ENCODE measurements around the gene RBFOX1.

RBFOX1 gene

DNA sequence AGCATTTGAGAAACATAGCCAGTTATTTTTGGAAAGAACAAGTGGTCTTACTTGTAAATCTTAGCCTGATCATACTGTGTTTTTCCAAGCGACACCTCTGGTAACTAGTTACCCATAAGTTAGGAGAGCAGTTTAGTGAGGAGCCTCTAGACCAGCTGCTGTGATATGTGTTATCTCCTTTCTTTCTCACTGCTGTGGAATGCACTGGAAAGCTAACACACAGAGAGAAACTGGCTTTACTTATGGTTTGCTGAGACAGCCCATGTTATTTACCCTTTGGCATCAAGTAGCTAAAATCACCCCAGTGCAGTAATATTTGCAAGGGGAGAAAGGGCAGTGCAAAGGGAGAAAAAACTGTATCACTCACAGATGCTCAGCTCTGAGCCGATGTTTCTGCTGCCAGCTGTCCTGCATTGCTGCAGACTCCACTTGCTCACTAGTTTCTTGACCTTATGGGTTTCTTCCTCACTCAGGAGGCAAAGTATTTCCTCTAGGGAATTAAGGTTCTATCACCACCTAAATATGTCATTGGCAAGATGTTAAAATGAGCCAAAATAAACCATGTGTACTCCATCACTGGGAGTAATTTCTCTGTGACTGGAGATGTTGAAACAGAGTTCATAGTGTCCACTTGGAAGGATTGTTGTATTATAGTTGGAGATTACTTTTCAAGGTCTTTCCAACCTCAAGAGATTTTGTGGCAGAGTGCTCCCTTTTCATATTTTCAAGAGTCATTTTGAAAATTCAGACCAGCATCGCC is 2.3 kb downstream of the RBFOX1 start:
- DNase-seq (ENCODE audit: low spot score) = no peak

DNA sequence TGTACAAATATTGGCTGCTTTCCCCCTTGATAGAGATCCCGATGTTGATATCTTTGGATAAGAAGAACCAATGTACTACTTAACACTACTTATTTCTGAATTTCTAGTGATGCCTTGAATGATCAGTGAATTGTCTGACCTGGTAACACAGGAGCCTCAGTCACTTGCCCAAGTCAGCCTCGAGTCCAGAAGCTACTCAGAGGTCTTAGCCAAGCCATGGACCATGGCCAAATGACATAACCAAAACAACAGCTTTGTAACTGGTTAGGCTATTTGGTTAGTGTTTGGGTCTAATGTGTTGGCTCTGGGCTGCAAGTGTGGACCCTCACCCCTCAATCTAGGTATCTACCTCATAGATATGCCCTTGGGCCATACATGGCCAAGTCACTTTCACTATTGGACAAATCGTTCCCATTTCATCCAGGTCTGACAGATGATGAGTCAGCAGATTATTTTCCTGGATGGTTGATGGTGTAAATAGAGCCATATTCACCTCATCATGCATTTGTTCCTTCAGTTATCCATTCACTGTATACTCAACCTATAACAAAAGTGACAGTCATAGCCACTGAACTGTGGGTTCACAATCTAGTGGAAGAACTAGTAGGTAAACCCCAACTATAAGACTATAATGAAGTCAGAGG is 3.5 kb downstream of the RBFOX1 start:
- DNase-seq (ENCODE audit: low spot score) = no peak

DNA sequence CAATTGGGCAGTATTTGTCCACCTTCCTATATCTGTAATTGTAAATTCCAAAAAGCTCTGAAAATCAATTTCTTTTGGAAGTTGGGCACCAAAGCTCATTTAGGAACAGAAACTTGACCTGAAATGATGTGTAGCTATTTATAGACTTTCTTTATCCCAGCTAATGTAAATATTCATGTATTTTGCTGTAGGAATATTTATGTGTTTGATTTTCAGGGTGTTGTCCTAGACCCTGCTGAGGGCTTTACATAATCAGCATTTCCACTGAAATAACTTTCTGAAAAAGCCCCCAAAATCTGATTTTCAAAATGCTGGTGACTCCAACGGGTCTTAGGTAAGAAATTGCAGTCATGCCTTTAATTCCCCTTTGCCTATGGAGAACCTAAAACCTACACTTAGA is 4.1 kb downstream of the RBFOX1 start:
- DNase-seq (ENCODE audit: low spot score) = no peak

DNA sequence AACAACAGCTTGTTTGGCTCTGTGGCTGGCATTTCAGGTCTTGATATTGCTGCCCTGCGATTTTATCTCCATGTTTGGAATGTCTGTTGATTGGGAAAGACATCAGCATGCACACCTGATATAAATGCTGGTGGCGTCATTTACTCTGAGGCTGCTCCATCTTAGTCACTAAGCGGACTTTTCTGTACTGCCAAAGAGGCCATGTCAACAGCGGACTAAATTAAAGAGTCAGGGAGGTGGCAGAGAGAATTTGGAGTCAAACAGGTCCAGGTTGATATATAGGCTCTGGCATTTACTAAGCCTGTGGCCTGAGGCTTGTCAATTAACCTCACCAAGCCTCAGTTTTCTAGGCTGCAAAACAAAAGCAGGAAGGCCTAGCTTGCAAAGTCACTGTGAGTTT is 6.2 kb downstream of the RBFOX1 start:
- no peak for DNase-seq (ENCODE audit: low spot score)

DNA sequence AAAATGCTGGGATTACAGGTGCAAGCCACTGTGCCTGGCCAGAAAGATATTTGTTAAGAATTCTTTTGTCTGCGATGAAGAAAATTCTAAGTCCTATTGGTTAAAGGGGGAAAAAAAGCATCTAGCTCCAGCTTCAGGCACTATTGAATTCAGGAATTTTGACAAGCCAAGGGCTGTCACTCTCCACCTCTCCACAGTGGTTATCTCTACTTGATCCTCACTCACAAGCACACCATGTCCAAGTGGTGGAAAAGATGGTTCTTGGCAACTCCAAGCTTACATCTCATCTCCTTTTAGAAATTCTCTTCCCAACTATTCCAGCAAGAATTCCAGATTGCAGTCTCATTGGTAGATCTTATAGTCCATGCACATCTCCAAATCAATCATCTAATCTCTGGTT is 7.1 kb downstream of the RBFOX1 start:
- DNase-seq (ENCODE audit: low spot score) = no peak

DNA sequence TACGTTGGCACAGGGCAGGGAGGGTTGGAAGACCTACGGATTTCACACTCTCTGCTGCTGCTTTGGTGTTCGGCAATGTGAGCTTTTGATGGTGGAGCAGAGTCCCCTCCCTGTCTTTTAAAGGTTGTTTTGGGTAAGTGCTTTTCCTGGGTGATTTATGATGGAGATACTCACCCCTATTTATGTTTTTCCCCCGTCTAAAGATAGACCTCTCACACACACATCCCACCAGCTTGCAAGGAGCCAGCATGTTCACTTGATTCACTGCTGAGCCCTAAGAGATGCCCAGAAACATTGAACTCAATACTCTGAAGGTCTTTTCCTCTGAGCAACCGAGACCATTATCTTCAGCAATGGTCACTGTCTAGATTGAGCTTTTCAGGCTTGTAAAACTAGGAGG is 8.3 kb downstream of the RBFOX1 start:
- DNase-seq (ENCODE audit: low spot score) = no peak

DNA sequence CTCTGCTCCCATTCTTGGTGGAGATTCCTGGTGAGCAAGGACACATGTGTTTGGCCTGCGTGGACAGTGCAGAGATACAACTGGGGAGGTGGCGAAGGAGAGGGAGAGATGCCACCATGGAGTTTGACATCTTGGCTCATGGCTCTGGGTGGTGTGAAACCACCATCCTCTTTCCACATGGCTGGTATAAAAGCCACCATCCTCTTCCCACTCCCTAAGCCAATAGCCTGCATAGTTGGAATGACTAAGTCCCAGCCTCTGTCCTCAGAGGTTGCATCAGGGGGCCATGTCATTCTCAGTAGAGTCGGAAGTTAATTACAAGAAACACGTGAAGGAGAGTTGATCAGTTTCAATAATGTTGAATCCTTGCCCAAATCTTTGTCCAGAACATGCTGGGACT is 10.0 kb downstream of the RBFOX1 start:
- DNase-seq (ENCODE audit: low spot score) = no peak

DNA sequence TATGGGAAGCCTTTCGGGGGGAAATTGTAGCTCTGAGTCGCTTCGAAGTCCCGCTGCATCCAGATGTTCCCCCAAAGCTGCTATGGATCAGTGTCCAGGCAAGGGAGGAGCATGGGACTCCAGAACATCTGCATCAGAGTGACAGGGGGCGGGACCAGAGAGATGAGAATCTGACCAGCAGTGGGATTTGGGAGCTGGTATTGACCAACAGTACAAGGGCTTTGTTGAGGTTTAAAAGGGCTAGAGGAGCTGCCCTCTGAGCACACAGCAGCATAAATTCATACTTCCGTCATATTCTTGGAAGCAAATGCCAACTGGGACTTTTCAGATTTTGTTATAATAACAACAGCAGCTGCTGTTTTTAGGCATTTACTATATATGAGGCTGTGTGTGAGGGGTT is 10.6 kb downstream of the RBFOX1 start:
- DNase-seq (ENCODE audit: low spot score) = no peak

DNA sequence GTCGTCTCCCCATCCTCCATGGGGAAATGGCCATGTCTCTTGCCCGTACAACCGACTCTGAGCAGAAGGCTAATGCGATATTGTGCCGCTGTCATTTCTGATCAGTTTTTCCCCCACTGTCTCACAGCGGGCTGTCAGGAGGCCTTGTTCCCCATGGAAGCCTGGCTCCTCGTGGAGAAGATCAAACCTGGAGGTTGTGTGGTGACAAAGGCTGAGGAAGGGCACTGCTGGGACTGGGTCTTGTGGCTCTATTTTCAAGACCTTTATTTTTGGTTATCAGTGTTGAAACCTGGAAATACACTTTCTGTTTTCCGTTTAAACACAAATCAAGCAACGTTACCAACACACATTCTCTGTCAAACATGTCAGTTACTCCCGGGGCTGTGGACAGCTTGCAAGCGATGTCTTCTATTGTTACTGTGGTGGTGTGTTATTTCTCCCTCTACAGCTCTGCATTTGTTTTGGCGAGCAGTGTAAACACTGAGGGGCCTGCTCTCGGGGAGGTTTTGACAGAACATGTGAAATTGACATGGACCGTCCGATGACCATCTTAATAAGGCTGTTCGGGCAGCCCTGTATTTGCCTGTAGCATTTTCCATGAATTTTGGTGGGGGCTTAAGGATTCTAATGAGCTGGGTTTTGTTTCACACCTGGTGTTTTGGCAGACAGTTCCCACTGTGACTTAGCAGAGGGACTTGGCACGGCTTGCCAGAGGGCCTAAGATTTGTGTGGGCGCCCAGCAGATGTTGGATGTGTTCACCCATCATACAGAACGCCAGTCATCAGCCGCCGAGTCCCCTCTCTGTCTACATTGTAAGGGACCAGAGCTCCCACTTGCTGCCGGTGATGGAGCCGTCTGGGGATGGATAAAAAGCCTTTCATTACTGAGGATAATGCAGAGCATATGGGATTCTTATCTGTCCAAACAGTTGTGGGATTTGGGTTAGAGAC is 12.5 kb downstream of the RBFOX1 start:
- DNase-seq (ENCODE audit: low spot score) = no peak

DNA sequence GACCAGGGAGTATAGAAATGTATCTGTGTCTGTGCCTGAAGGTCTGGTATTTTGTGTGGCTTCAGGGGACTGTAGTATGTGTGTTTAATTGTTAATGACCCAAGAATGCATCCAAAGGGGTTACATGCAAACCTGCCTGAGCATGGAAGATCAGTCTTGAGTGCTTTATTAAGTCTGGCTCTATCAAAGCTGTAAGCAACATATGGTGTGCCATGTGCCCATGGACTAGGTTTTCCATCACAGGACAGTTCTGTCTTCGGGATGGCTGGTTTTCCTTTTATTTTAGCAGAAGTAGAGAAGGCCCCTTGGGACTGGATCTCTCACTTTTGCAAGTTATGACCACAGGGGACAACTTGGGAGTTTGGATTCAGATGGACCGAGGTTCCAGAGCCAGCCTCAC is 18.2 kb downstream of the RBFOX1 start:
- no peak for DNase-seq (ENCODE audit: low spot score)

DNA sequence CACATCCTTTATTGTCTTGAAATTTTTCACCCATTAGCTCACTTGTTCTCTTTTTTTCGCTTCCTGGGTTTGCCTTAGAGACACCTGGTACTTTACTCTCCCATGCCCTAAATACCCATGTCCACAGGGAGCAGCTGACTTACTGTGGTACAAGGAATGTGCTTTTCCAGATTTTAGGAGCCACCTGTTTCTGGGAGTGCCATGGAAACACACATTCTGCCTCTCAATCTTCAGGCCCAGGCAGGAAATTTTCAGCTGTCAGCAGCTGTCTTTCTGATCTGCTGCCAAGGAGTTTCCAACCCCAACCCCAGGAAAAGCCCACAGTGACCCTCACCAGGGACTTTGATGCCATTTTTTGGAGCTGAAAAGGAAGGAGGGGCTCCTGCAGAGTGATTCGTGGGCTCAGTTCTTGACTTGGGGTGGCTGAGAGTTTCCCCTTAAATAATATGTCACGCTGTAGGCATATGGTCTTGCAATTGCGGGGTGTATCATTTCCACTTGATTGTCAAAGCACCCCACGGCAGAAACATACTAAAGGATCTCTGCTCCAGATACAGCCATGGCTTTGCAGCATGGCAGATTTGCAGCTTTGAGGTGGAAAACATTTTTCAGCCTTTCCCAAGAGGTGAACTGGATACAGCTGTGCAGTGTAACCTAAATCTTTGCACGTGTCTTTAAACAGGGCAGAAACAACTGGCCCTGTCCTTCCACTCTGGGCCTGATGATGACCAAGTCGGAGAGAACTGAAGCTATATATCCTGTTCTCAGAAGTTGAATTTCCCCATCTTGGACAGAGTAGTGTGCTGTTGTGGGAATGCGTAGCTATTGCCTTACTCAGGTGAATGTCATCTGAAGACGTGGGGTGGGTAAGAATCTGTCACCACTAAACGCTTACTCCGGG is 19.2 kb downstream of the RBFOX1 start:
- no peak for DNase-seq (ENCODE audit: low spot score)

DNA sequence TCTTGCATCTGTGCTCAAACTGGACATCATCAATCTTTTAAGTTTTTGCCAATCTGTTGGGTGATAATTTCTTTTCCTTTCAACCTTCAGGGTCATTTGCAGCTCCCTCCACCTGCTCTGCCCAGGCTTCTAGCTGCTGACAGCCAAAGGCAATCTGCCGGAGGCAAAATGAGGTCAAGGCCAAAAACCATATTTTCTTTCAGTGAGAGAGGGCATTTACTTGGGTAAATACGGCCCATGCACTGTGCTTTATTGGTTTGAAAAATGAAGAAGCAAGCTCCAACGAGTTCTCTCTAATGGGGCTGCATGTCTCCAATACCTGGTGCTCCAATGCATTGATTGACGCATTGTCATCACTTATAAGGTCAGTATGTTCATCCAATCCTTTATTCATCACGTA is 23.1 kb downstream of the RBFOX1 start:
- no peak for DNase-seq (ENCODE audit: low spot score)

DNA sequence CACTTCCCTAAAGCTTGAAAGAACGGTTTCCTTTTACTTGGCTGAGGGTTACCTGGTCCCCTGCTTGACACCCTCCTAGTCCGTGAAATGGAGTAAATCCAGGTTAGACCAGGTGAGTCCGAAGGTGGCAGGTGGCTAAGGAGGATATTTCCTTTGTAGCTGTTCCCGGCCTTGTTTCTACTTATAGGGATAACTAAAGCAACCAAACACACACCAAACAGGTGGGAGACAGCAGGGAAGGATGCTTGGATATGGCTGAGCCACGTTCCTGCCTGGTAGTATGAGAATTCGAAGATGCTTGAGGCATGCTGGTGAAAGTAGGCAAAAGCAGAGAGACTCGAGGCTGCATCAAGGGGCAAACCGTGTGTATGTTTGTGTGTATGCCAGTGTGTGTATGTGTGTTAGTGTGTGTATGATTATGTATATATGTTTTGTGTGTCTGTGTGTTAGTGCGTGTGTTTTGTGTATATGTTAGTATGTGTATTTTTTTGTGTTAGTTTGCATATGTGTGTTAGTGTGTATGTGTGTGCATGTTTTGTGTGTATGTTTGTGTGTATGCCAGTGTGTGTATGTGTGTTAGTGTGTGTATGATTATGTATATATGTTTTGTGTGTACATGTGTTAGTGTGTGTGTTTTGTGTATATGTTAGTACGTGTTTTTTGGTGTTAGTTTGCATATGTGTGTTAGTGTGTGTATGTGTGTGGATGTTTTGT is 28.9 kb downstream of the RBFOX1 start:
- no peak for DNase-seq (ENCODE audit: low spot score)

DNA sequence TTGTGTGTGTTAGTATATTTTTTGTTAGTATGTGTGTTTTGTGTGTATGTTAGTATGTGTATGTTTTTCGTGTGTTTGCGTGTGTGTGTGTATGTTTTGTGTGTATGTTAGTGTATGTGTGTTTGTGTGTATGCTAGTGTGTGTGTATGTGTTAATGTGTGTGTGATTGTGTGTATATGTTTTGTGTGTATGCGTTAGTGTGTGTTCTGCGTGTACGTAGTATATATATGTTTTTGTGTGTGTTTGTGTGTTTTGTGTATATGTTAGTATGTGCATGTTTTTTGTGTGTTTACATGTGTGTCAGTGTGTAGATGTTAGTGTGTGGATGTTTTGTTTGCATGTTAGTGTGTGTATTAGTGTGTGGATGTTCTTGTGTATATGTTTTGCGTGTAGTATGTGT is 29.6 kb downstream of the RBFOX1 start:
- DNase-seq (ENCODE audit: low spot score) = no peak

DNA sequence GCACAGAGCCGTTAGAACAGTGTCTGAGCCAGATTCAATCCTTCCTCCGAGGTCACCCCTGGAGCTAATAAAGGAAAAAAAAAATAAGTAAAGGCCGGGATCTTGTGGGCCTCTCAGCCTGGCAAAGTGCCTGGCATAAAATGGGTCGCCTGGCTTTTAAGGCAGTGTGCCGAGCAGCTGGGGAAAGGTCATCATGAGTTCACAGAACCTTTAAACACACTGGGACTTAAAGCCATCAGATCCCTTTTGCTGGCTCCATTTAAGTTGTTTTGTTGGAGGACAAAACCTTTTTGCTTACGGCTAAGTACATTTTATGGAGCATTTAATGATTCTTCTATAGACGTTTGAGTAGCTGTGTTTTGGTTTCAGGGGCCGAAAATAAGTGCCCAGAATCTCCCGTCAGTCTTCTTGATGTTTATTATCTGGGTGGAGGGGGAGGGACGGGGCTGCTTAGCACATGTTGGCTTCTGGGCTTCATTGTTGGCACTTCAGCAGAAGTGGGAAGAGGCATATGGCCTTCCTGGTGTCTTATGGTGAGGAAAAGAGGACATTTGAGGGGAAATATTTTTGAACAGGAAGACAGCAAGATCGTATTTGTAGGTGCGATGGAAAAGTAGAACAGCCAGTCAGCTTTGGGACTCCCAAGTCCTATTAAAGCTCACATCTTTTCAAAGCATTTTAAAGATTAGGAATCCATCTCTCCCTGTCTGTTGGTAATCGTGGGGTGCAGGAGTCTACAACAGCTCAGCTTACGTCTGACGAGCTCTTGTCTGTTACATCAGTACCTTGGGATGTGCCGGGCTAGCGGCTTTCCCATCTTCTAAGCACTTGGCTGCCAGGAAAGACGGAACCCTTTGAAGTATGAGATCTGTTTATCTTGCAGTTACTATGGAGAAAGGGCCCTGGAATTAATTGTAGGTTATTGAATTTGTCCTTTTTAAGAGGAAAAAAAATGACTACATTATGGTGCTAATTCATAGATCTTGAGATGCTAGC is 31.1 kb downstream of the RBFOX1 start:
- no peak for DNase-seq (ENCODE audit: low spot score)

DNA sequence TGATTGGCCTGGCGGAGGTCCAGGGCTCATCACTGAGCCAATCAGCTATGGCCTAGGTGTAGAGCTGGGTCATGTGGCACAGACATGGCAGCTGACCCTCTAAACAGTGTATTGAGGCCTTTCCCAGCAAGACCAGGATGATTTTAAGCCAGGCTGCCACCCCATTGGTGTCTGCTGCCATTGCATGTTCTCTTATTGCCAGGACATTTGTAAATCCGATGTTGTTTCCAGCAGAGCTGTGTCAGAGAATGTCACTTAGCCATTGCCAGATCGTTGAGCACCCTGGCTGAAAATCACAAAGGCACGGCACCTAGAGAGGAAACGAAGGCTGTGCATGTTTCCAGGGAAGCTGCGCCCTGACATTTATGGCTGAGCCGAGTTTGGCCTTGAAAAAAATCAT is 33.4 kb downstream of the RBFOX1 start:
- DNase-seq (ENCODE audit: low spot score) = no peak

DNA sequence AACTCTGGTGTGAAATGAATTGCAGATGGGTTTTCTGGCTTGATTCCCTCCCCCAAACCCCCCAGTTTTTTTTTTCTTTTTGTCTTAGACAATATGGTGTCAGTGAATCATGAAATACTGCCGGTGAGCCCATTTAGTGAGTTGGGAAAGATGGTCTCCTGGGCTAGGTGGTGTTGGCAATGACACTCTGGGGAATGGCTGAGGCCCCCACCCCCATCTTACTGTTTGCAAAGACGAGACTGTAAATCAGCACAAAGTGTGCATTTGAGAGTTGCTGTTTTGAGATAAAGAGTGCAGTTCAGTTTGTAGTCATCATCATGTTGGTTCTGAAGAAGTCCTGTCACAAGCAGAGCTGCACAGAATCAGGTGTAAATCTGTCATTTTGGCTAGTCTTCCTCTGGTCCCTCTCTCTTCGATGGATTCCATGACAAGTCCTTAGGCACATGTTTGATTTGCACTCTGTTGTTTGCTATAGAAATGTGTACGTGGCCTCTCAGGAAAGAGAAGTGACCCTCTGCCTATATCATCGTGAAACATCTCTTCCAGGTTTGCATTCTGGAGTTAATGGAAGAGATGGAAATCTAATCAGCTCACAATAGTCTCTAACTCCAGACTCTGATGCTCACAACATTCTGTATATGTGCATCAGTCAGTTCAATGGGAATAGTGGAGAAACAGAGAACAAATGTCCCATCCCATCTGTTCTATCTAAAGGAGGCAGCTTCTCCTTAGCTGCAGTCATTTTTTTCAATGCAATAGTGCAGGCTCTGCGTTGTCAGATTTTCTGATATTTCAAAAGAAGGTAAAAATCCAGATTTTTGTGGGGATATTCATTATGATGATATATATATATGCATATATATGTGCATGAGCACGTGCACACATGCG is 34.6 kb downstream of the RBFOX1 start:
- DNase-seq (ENCODE audit: low spot score) = no peak

DNA sequence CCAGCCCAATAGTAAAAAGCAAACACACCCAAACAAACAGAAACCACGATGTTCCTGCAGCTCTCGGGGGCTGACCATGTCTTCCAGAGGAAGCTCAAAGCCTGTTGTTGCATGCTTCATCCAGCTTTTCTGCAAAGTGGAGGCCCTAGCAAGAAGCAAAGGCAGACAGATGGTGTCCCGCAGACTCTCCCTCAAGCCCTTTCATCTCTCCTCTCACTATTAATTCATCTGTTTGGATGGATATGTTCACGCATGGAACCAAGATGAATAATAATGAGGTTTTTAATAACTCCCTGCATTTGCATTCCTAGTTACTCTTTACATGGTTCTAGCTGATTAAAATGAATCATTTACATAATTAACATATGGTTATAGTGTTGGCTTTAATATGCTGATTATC is 36.6 kb downstream of the RBFOX1 start:
- DNase-seq (ENCODE audit: low spot score) = no peak

DNA sequence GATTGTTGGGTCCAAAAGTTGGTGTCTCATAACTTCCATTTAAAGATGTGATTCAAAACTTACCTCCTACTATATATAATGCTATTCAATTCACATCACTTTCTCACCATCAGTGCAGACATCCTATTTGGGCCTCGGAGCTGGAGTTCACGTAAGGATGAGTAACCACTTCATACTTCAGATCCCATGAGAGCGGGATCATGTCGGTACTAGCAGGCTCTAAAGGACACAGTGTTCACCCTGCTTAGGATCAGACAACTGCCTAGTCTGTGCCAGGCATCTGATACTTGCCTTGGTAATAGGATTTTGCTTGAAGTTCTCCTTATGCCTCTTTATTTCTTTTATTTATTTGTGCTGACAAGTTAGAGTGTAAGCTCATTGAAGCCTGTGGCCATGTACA is 39.5 kb downstream of the RBFOX1 start:
- DNase-seq (ENCODE audit: low spot score) = no peak

Measured in HuH-7 (cell line).